HG02970 (cell line): ENCODE measurements around the gene MAP2K1.
"Not testable (repeated sequence)": the region's sequence is repeated elsewhere in the genome, so short reads cannot be mapped to it uniquely, and the experiment has no call there.

Experiments
- ATAC-seq: cut with Tn5 transposase; IDR thresholded peaks from one replicate; pipeline ENCODE4 v1.9.1; 2021; ENCODE audit warnings: mild to moderate bottlenecking, moderate library complexity, moderate number of reproducible peaks; ENCODE audit not compliant: unreplicated experiment, low FRiP score

The MAP2K1 gene

DNA sequence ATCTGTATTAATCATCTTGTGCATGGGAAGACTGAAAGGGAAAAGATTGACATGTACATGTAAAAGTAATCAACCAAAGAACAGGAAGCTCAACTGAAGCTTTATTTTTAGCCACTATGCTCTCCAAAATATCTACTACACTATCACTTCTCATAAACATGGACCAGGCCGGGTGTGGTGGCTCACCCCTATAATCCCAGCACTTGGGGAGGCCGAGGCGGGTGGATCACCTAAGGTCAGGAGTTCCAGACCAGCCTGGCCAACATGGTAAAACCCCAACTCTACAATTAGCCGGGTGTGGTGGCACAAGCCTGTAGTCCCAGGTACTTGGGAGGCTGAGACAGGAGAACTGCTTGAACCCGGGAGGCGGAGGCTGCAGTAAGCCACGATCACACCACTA, 113.6 kb downstream of the MAP2K1 start:
- ATAC-seq, result not testable (repeated sequence)

DNA sequence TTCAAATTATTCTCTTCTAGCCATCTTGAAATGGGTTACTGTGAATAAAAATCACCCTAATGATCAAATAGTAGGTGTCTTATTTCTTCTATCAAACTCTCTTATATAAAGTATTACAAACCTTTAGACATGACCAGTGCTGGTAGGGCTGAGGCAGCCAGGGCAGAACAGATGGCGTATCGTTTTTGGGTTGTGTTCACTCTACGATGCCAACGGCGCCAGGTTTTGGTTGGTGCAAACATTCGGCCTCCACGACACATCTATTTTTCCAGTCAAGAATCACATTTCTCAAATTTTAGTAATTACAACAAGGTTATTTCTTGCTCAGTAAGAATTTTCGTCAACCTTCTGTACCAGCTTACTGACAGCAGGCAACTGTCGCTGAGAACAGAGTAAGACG, 115.8 kb downstream of the MAP2K1 start:
- ATAC-seq, result no peak

DNA sequence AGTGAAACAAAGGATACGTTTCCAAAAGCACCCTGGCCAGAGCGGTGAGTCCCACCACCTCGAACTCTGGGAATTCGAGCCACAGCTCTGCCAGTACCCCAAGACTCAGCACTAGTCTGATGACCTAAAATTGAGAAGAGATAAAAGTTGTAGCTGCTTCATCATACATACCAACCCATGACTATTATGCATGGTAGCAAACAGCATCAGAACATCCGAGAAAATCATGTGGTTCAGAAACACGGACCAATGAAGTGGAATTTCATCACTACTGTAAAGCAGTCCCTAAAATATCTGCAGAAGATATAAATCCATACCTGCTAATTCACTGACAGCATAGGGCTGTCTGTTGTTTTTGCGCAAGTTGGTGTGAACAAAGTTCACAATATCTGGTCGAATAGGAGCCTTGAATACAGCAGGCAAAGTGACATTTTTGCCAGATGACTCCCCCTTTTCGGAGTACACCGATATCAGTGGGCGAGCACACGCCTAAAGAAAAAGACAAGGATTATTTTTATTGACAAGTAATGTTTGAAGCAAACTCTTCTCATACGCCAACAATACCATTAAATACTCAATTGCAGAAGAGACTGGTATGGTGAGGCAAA, 116.4 kb downstream of the MAP2K1 start:
- ATAC-seq, result not testable (repeated sequence)

DNA sequence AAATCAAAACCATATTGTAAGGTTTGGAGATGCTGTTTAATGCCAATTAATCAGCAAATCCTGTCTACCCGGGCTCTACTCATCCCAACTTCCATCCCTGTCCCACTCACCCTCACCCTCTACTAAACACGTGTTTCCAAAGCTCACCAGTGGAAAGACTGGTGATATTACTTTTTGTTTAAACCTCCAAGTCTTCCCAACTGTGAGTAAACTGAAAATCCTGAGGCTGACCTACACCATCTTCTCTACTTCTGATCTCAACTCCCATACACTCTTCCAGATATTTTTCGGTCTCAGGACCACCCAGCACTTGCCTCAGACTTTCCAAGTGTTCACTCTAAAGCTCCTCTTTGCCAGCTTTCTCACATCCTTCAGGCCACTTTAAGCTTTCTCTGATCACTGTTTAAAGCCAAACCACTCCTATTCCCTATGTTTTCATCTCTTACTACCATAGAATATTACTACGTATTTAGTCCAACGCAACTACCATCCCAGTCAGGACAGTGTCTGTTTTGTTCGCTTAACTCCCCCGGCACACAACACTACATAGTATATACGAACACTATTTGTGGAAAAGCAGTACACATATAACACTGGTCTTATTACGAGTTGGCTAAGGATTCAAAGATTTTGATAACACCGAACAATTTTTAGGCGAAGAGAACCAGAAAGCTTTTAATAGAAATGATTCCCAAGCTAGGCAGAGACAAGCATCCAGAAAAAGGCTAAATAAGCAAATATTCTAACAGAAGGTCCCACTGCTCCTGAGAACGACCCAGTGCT, 117.3 kb downstream of the MAP2K1 start:
- ATAC-seq, result no peak

DNA sequence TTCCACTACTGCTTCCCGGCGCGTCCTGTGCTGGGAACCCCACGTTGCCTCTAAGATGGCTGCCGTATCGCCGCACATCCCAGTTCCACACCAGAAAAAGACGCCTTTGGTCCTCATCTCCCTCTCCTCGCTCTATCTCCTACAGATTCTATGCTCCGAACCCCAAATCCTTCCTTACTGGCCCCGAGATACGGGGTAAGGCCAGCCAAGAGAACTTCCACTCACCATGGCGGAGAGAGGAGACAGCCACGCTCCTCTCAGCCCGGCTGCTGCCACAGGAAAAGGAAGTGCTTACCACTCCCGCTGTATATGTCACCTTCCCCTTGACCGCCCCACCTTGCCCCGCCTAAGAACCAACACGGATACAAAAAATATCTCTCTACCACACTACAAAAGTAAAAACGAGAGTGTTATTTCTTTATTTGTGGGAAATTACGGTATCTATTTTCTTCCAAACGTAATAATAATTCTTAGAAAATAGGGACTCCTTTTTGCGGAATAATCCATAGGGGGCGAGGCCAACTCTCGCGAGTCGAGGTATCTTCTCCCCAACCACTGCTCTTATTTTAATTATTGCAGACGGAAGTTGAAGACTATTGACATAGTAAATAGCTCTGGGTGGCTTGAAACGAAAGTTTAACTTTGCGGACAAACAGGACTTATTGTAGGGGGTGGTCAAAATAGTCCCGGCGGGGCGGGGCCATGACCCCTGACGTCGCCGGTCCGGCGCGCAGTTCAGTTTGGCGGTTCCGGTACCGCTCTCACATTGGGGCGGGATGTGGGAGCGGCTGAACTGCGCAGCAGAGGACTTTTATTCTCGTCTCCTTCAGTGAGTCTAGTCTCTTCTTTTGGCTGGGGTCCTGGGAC, 118.1 kb downstream of the MAP2K1 start, which contains the start of the genes RPL4 and ZWILCH:
TSS of gene RPL4 (minus strand) at position 293 of the 867 bp plus-strand sequence. CDS start at position 228, 65 bp downstream.
TSS of gene ZWILCH (plus strand) at position 764 of the 867 bp plus-strand sequence. CDS start at position 777, 13 bp downstream.
- peak; percentile 80 for ATAC-seq

DNA sequence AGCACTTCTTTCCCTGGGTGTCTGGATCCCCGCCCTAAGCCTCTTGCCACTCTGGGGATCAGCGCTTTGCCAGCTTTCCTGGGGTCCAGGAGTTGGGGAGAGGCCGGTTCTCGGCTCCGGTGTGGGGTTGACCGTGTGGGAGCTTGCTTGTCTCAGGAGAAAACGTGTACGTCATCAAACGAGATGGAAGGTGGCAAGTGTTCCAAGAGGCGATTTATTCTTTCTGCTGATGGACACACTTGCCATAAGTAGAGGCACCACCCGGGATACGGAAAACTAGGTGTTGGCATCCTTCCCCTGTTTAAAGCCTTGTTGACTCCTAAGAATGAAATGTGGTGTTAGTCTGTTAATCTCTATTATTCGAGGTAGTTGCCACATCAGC, 118.7 kb downstream of the MAP2K1 start:
- ATAC-seq, result peak; percentile 27

DNA sequence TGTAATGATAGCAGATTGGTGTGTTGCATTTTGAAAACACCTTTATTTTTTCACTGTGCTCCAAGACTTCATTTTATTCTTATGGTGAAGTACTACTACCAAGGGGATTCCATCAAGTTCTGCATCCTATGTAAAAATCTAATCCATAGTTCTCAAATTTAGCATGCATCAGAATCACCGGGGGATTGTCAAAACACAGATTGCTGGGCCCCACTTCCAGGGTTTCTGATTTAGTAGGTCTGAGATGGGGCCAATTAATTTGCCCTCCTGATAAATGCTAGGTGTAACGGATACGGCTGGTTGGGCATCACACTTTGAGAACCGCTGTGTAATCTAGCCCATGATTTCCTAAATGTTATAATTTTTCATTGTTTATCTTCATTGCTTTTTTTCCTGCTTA, 119.1 kb downstream of the MAP2K1 start:
- no peak for ATAC-seq

DNA sequence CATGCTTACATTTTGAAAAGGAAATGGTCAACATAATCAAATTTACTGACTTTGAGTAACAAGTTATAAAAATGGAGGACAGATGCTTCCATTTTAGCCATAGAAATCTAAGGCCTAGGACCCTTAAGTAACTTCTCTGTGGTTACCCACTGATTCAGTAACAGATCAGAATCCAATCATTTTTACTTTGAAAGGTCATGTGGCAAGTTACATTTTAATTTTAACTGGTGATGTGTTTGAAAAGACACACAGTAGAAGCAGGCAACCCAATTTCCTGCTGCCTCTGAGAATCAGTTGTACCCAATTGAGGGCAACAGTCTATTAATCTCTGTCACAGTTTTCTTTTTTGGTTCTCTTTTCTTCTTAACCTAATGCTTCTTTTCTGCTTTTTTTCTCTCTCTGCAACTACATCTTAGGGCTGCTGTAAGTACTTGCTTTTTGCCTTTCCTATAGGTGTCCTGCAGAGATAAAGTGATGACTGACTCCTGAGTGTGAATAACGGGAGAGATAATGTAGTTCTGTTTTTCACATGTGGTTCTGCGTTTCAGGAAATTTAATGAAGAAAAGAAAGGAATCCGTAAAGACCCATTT, 121.7 kb downstream of the MAP2K1 start:
- ATAC-seq, result no peak

DNA sequence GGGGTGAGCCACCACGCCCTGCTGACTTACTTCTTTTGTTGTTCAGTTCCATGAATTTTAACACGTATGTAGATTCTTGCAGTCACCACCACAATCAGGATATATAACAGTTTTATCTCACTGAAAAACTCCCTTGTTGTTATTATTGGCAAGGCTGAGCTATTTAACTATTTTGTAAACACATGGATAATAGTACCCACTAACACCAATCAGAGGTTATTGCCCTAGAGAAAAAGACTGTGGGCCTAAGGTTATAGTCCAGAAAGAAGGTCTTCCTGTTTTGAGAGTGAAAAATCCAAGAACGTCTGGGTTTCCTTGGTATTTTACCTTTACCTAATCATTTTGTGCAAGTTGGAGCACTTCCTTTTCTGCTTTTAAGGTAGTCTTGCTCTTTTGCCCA, 127.9 kb downstream of the MAP2K1 start:
- no peak for ATAC-seq

DNA sequence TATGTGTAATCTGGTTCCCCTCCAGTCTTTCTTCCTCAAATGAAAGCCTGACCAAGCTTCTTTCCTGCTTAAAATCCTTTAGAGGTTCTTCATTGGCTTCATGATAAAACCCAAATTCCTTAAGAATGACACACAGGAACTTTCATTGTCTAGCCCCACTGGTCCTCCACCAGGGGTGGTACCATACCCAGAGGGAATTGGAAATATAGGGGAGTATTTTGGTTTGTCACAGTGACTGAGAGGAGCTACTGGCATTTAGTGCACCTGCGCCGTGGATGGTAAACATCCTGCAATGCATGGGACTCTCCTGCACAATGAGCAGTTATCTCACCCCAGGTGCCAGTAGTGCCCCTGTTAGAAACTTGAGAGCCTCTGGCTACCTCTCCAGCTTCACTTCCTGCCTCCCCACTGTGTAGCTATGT, 129.2 kb downstream of the MAP2K1 start:
- no peak for ATAC-seq

DNA sequence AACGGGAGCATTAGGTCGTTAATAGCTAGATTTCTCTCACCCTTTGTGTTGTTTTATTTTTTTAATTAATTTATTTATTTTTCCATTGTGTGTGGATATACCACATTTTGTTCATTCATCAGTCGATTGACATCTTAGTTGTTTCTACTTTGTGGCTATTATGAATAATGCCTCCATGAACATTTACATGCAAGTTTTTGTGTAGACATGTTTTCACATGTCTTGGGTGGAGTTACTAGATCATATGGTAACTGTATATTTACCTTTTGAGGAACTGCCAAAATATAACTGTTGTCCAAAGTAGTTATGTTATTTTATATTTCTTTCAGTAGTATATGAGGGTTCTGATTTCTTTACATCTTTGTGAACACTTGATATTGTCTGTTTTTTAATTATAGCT, 137.2 kb downstream of the MAP2K1 start:
- no peak for ATAC-seq

DNA sequence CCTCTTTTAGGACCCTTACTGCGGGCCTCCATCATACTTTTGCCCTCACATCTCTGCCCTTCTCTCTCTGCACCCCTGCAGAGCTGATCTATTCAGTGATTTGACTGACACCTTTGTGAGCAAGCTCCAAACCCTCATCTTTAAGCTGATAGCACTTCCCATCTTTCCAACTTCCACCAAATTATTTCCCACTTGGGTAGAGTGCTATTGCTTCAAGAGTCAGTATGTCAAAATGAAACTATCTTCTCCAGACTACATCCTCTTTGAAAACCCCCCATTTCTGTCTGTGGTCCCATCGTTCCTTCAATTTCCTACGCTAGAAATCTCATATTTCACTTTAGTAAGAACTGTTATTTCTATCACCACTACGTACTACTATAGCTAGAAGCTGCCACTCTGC, 138.1 kb downstream of the MAP2K1 start:
- no peak for ATAC-seq

DNA sequence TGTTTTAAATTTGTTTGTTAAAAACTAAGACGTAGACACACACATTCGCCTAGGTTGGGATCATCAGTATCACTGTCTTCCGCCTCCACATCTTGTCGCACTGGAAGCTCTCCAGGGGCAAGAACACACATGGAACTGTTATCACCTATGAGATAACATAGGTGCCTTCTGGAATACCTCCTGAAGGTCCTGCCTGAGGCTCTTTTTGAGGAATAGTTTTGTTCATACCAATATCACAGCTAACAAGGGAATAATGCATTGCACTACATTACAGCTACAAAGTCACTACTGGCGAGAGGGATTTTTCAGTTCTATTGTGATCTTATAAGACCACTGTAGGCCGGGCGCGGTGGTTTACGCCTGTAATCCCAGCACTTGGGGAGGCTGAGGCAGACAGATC, 148.3 kb downstream of the MAP2K1 start:
- ATAC-seq, result no peak
